NOMO-1 treated with DMSO at 0.1 percent for 48 hours (cell line): ENCODE data around the gene EVC.
"Not testable (repeated sequence)": the region's sequence is repeated elsewhere in the genome, so short reads cannot be mapped to it uniquely, and the experiment has no call there.

Experiments used
- DNase-seq: peaks from one replicate; lab custom pipeline; 2025; ENCODE audit not compliant: unreplicated experiment; lab: John Stamatoyannopoulos, UW

Gene EVC

DNA sequence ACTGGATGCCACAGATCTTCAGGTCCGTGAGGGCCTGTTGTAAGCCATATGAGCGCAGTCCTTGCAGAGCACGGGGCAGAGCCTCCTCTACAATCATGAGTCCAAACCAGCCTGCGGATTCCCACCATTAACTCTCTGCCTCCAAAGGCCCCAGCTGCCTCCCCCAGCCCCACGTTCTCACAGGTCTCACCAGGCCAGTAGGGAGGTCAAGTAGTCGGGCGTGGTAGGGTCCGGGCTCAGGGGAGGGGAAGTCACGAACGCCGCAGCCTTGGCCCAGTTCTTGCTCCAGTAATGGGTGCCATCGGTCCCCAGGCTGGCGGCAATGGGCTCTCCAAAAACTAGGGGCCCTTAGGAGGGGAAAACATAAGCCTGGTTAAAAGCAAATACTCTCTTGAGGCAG, 128.3 kb downstream of the EVC start:
- no peak for DNase-seq

DNA sequence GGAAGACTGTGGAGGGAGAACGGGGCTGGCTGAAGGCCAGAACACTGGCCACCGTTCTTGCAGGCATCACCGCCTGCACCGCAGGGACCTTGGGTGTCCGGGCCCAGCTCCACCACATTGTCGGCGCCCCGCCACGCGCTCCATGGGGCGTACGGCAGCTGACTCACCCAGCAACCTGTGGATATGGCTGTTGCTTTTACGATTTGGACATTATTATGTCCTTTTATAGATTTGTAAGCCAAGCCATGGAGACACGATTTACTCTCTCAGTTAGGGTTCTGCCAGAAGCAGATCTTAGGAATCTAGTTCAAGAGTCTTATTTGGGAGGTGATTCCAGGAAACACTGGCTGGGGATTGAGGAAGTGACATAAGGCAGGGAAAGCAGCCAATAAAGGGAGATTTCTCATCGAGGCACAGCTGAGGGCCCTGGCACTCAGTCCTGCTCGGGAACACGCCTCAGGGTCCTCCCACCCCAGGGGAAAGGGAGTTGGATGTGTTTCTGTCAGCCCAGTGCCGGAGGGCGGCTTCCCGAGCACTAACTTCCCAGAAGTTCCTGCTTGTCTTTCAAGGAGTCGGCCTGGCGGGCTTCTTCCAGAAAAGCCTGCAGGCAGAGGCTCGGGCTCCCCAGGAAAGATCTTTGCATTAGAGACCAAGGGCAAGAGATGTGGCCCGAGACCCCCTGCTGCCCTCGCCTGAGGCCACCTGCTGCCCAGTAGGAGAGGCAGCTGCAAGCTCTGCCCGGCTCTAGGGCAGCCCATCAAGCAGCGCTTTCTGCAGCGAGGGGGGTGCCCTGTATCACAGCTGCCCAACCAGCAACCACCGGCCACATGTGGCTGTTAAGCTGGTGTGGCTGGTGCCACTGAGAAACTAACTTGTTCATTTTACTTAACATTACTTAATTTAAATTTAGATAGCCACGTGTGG, 129.0 kb downstream of the EVC start:
- no peak for DNase-seq

DNA sequence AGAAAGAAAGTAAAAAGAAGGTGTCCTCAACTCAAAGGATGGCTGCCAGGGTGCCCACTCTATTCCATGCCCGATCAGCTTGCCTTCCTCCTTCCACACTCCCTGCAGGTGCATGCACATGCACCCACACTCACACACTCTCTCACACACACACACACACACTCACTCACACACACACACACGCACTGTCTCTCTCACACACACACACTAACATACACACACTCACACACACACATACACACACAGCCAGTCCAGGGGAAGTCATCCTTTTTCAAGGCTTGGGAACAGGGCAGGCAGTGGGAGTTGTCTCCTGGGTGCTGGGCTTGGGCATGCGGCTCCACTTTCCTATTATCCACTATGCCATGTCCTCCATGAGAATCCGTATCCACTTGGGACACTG, 131.5 kb downstream of the EVC start:
- no peak for DNase-seq

DNA sequence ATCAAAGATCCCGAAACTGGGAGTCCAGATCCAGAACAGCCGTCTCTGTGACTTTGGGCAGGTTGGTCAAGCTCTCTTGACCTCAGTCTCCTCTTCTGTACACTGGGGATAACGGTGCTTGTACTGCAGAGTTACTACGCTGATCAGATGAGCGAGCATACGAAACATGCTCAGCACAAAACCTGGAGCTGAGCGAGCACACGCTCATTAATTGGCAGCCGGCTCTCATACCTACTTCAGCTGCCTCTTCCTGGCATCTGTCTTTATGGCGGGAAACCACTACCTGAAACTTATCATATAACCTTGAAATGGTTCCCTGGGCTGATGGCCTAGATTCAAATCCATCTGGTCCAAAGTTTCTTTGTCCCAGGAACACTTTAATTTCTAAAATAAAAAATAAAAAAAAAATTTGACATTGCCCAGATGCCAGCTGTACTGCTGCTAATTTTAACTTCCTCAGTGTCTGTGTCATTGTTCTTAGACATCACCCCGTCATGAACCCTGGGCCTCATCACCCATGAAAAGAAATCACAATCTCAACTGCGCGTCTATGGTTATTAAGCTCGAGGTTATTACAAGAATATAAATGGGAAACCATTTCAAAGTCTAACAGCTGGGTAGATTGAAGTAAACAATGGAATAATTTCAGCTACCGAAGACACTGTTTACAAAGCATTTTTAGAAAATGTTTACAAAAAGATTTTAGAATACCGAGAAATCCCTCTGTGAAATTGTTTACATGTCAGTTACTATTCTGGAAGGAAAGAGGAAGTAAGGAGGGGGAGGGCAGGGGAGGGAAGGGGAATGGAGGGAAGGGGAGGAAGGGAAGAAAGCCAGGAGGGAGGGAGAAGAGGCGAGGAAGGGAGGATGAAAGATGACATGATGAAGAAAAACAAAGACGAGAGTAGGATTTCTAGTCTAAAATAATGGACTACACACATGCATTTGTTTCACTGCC, 132.9 kb downstream of the EVC start:
- no peak for DNase-seq

DNA sequence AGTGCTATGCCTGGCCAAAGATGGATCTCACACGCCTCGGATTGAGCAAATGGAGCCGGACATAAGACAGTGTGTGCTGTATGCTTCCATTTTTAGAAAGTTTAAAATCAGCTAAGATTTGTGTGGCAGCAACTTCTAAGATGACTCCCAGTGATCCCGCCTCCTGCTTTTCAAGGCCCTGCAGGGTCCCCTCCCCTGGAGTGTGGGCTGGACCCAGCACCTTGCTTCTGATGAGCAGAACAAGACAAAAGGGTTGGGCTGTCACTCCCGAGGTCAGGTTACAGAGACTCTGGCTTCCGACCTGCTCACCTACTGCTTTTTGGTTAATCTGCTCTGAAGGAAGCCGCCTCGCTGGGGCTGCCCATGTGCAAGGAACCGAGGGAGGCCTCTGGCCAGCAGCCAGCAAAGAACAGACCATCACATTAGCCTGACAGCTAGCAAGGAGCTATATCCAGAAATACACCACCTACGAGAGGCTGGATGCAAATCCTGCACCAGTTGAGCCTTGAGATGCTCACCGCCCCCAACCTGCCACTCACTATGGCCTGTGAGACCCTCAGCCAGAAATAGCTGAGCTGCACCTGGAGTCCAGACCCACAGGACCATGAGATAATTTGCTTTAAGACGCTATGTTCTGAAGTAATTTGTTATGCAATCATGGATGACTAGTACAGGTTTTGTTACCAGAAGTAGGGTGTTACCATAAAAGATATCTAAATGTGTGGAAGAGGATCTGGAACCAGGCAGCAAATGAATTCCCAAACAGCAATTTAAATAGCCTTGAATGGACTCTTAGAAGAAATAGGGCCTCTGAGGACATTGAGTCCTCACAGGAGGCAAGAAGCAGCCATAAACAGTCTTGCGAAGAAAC, 134.3 kb downstream of the EVC start:
- DNase-seq: no peak

GRCh38 chr4:5851637-5852301, 140.8 kb downstream of the EVC start:
- DNase-seq: no peak

- no peak for DNase-seq
Observed at GRCh38 chr4:5852523-5853202, 141.7 kb downstream of the EVC start.

GRCh38 chr4:5854929-5855328, 143.9 kb downstream of the EVC start:
- DNase-seq: no peak

DNA sequence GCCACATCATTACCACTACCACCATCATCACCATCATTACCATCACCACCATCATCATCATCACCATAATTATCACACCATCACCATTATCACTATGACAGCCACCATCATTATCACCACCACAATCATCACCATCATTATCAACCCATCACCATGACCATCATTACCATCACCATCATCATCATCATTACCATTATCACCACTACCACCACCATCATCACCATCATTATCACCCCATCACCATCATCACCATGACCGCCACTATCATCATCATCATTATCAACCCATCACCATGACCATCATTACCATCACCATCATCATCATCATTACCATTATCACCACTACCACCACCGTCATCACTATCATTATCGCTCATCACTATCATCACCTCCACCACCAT, 145.4 kb downstream of the EVC start:
- not testable (repeated sequence) for DNase-seq

GRCh38 chr4:5857199-5857598, 146.2 kb downstream of the EVC start:
- no peak for DNase-seq

GRCh38 chr4:5858020-5858769, 147.2 kb downstream of the EVC start:
- DNase-seq: no peak

DNA sequence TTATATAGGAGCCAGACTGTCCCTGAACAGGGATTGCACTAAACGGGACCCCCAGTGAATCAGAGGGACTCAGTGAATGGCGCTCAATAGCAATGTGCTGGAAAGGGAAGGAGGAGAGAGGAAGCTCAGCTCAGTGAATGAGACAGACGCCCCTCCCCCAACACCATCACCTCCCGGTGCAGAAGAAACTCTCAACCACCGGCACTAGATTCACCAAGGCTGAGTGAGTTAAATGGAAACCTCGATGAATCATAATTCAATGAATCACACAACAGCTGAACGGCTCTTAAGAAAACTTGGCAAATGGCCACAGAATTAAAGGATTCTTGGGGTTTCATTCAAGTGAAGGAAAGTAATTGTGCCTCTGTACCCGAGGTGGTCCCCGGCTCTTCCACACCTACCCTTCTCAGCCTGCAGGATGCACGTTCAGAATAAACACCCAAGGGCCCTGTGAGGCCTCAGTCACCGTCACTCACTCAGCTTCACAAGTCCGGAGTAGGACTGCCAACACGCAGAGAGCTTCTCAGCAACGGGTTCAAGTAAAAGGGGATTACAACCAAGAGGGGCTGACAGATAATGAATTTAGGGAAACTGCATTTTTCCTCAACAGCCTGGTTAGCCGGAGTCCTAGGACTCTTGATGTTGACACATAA, 152.6 kb downstream of the EVC start:
- DNase-seq: no peak
